ENCODE data around the gene SOCS3.

The SOCS3 gene

DNA sequence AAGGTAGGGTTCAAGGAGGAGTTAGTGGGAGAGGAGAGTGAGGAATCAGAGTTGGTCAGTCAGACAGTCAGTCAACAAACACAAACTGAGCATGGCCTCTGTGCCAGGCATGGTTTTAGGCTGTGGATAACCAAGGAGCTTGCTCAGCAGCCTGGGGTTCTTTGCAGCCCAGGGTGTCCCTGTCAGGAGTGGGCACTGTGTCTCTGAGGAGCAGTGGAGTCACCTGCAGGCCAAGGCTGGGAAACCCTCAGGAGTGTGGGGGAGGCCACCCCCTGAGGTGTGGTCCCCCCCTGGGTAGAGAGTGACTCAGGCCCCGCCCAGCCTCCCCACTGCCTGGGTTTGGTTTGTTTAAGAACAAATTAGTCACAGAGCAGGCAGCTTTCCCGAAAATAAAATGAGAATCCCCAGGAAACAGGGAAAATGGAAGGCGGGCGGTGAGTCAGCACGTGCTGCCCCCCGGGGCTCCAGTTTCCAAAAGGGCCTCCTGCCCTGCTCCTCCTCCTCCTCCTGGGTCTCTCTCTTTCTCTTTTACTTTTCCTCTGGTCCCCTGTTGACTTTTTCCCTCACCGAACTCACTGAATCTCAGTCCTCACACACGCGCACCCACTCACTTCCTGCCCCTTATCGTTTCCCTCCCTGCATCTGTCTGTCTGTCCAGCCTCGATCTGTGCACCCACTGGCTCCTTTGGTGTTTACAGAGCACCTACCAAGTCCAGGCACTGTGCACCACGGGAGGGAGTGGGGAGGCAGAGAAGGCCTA is 44.3 kb downstream of the SOCS3 start:
- in situ Hi-C loops (cut with HindIII; ENCODE audit: low sequenced_read_pairs): no loop called here

DNA sequence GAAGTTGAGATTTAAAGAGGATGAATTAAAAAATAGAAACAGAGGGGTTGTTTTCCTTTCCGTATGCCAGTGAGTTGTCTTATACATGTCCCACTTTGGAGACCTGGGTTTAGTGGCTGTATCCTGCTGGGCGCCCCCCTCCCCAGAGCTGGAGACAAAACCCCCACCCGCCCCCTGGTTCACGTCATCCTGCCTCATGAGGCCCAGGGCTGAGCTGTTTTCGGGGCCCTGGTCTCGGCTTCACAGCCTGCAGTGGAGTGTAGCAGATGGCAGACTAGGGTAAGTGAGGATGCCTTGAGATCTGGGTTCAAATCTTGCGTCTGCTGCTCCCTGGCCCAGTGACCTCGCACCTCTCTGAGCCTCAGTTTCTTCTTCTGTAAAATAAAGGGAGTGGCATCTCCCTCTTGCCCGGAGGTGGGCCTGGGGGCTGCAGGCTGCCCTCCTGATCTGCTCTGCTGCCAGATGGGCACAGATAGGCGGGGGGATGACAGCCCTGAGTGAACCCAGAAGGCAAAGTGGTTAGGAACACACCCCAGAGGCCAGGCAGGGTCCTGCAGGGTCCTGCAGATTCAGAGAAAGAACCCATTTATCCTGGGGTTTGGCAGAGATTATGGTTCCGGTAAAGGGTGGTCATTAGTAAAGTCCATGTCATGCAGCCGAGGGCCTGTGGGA is 45.1 kb downstream of the SOCS3 start:
- in situ Hi-C loops (cut with HindIII; ENCODE audit: low sequenced_read_pairs): no loop called here

GRCh38 chr17:78313735-78314648 is 45.9 kb downstream of the SOCS3 start:
- in situ Hi-C loops (cut with HindIII; ENCODE audit: low sequenced_read_pairs): no loop called here

GRCh38 chr17:78309659-78310255 is 50.1 kb downstream of the SOCS3 start:
- in situ Hi-C loops (cut with HindIII; ENCODE audit: low sequenced_read_pairs): loop anchor here (5.0 kb wide), 1 partner anchor 38 kb away; no protein-coding TSS in a partner anchor

DNA sequence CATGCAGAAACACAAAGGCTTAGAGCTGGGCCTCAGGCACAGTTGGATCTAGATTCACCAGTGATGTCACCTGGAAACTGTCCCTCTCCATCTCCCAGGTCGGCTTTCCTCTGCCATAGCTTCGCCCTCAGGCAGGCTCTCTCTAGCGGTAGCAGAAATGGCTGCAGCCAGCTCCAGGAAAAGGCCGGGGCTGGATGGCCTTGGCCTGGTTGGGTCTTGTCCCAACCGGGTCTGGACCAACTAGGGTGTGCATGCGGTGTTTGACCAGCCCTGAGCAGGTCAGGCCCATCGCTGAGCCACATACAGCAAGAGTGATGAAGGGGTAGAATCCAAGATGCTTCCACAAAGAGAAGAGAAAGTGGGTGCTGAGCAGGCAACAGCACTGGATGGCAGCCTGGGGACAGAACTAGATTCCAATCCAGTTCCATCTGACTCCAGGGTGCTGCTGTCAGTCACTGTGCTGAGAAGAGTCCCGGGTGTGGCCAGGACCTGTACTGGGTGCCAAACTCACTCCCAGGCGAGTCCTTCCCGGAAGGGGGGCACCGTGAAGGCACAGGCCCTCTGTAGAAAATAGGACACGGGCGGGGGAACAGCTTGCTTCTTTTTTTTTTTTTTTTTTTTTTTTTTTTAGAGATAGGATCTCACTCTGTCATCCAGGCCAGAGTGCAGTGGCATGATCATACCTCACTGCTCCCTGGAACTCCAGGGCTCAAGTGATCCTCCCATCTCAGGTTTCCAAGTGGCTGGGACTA is 51.8 kb downstream of the SOCS3 start:
- in situ Hi-C loops (cut with HindIII; ENCODE audit: low sequenced_read_pairs): loop anchor here (5.0 kb wide), 1 partner anchor 39 kb away; no protein-coding TSS in a partner anchor

- in situ Hi-C loops (cut with HindIII; ENCODE audit: low sequenced_read_pairs): loop anchor here (5.0 kb wide), 1 partner anchor 40 kb away; no protein-coding TSS in a partner anchor
These were observed 53.0 kb downstream of the SOCS3 start for GRCh38 chr17:78306913-78307312.
